ENCODE results near the gene TNFAIP8.

The TNFAIP8 gene

GRCh38 chr5:119330367-119331183 is 25.2 kb upstream of the TNFAIP8 start:
- no peak for FAIRE-seq

GRCh38 chr5:119331566-119332095 is 24.2 kb upstream of the TNFAIP8 start:
- FAIRE-seq = no peak

DNA sequence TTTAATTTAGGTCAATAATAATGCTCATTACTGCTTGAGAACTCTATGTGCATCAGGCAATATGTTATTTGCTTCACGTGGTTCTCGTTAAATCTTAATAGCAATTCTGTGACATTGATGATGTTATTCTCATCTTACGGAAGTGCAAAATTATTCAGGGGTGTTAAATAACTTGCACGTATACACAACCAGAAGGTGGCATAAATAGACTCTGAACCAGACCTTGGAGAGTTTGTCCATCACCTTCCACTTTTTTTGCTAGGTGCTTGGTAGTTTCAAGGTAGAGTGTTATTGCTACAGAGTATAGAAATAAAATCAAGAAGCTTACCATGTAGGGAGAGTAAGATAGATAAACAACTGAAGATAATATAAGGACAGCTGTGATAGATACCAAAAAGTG is 23.6 kb upstream of the TNFAIP8 start:
- no peak for FAIRE-seq

DNA sequence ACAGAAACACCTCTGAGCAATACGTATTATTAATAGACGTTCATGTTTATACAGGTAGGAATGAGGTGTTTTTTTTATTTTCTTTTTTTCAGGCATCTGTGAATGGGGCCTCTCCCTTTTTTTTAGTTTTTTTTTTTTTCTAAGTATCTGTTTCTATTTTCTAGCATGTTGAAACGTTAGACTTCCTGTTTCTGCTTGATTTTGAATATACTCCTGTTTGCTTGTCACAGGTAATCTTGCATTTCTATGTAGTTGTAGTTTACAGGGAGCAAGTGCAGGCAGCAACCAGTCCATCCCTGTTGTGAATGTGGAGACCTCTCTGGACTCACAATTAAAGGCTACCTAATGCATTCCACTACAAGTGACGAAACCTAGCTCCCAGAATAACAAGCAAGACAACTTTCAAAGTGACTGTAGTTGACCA is 22.8 kb upstream of the TNFAIP8 start:
- no peak for FAIRE-seq

GRCh38 chr5:119333421-119333851 is 22.4 kb upstream of the TNFAIP8 start:
- FAIRE-seq = no peak

- FAIRE-seq = no peak
Measured at GRCh38 chr5:119335261-119335677, 20.6 kb upstream of the TNFAIP8 start.

DNA sequence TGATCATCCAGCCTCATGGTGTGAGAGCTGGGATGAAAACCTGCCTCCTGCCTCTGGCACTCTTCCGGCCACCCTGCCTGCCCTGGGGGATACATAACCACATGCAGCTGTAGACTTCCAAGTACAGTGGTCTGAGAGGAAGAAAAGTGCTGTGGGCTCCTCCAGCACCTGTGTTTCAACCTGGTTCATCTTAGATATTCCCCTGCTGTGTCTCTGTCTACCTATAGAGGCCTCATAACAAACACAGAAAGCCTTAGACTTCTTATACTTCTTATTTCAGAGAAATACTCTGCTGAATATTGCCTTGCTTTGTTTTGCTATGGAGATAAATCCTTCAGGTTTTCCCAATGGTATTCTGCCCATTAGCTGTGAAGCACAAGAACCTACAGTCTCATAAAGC is 19.6 kb upstream of the TNFAIP8 start:
- no peak for FAIRE-seq

DNA sequence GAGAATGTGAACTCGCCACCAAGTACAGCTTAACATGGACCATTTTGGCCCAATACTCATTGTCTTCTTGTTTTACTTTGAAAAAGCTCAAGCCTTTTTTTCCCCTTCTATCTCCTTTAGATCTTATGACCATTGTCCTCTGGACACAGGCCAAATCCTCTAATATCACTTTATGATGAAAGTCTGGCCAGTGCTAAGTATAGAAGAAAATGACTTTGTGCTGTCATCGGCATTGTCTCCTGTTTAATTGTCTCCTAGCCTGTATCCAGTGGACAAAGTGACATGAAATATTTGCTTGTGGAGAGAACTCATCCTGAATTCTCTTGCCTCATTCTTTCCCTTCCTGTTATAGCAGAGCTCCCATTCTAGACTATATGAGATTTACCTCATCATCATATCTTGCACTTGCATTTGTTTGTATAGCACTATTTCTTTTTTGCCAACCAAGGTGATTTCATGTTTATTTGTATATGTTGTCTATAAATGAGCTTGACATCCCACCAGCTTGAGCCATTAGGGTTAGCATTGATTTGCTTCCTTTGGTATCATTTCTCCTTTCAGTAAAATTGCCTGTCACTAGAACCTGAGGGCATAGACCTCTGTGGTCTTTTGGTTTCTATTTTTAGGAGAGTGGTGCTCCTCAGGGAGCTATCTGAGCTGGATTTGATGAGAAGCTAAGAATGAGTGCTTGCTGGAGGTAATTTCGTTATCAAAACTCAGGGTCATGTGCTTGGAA is 18.8 kb upstream of the TNFAIP8 start:
- no peak for FAIRE-seq

- no peak for FAIRE-seq
Measured at GRCh38 chr5:119338326-119338946, 17.4 kb upstream of the TNFAIP8 start.

GRCh38 chr5:119339344-119339743 is 16.5 kb upstream of the TNFAIP8 start:
- FAIRE-seq = no peak

- FAIRE-seq = no peak
Measured at GRCh38 chr5:119339965-119340364, 15.9 kb upstream of the TNFAIP8 start.

DNA sequence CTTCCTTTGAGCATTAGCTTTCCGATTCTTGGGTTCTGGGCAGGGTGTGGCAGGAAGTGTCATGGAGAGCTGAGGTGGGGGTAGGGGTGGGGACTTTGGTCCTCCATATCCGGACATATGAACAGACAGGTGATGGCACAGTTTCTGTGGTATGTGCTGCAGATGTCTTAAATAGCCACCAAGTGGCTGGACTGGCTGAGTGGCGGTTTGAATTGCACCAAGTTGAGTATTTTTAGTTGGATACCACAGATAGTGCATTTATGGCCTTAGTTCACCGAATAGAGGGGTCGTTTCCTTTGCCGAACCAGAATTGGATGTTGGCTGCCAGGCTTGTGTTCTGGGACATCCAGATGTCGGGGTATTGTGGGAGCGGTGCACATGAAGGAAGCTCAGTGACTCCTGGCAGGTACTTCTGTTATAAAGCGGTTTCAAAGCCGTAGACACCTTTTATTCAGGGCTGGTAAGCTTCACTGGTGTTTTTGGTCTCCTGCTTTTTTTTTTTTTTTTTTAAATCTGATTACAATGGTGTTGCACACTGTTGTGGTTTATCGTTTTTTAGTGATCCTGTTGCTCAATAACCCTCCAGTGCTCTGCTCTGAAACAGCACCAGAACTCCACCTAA is 15.1 kb upstream of the TNFAIP8 start:
- FAIRE-seq = no peak

DNA sequence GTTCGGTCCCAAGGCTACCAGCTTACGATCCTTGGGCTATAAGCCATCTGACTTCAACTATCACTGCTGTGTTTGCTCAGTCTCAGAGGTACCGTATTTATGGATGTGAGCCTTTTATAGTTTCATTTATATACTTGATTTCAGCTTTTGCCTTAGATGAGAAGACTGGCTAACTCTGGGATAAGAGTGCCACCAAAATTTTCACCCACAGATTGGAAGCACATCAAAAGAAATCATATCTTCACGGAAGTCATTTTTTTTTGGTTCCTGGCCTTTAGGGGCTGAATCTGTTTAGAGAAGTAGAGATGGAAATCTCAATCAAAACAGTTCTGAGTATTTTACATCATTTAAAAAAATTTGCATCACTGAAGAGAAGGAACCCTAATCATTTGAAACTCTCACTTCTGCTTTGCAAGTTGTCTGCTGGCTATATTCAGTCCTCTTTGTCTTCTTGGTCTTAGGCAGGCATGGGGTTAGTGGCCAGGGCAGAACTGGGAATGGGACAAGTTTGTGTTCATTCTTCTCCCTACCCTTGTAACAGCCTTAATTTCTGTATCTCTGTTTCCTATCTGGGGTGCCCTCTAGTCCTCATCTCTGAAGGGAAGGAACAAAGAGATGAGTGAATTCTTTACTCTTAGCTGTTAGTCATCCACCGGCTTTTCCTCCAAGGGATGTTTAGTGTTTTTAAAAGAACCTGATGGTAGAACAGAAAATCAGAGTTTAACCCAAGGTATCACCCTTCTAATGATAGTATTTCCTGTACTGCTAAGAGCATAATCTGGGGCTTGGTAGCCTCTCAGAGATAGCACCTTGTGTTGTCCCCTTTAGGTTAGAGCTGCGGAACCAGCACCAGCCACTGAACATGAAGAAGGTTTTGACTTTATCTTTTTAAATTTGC is 14.1 kb upstream of the TNFAIP8 start:
- FAIRE-seq = no peak

DNA sequence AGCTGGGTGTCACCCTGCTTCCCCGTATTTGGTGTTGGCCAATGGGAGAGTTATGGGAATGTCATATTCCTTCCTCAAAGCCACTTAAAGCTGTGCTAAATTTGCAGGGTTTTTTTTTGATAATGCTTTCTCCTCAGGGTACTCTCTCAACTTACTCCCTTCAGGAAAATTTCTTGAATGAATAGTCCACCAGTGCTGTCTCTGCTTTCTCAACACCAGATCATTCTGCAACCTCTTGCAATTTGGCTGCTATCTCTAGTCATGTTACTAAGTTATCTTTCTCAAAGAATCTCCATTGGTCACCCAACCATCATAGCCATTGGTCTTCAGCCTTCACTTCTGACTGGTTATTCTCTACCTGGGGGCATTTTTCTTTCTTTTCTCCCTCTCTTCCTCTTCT is 13.4 kb upstream of the TNFAIP8 start:
- no peak for FAIRE-seq

GRCh38 chr5:119343052-119343451 is 12.8 kb upstream of the TNFAIP8 start:
- FAIRE-seq = peak; percentile 13

GRCh38 chr5:119343766-119344165 is 12.1 kb upstream of the TNFAIP8 start:
- no peak for FAIRE-seq

DNA sequence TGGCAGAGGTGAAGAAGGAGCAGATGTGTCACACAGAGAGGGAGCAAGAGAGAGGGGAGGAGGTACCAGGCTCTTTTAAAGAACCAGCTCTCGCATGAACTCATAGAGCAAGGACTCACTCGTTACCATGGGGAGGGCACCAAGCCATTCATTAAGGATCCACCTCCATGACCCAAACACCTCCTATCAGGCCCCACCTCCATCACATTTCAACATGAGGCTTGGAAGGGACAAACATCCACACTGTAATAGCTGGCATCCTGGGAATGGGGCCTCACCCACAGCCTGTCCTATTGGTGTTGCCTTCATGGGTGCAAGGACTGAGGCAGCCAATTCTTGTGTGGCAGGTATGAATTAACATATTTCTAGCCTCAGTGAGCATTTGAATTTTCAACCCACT is 11.6 kb upstream of the TNFAIP8 start:
- FAIRE-seq = no peak

GRCh38 chr5:119345861-119346260 is 10.0 kb upstream of the TNFAIP8 start:
- no peak for FAIRE-seq

DNA sequence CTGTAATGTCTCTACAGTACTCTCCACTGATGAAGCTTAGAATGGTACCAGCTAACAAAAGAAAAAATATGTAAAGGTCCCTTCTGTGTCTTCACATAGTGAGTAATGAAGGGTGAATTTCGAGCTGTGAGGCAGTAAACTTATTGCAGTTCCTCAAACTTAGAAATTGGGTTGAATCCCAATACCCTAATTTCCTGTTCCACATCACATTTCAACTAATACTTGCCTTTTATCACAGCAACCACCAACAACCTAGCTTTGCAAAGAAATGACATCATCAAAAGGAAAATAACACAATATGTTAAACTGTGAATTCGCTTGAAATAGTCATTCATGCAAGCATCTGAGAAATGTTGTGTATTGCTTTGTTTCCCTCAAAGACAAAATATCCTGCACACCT is 9.4 kb upstream of the TNFAIP8 start:
- no peak for FAIRE-seq

DNA sequence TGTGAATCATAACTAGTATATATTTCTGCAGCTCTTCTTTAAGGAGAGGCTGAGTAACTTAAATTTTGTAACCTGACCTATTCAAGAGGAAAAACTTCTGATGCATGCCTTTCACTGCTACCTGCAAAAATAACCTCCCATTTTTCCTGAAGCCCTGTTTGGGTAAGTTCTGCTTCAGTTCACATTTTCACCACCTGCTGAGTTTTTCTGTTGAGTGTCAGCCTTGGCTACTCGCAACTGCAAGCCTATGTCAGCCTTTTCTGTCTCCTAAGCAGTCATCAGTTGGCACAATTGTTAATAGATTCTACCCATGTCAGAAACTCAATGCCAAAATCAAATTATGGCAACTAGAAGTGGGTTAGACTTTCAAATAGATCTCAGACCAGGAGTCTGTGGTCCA is 8.2 kb upstream of the TNFAIP8 start:
- FAIRE-seq = peak; percentile 97

DNA sequence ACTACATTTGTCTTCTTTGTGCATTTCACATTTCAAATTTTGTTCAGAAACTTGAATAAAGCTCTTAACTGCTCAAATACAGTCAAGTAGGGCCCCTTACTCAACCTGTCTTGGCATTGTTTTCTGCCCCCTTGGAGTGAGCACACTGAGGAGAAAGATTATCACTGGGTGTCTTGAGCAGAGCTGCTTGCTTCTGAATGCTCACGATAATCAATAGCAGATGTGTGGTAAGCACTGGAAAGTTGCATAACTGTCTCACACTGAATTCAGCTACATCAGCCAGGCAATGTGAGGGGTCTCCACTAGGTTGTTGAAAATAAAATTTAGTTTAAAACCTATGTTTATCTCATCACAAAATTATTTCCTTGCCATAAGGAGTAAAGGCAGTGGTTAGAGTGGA is 7.8 kb upstream of the TNFAIP8 start:
- peak; percentile 38 for FAIRE-seq

GRCh38 chr5:119353213-119353612 is 2.6 kb upstream of the TNFAIP8 start:
- FAIRE-seq = no peak
